NCI-H1048 (cell line): ENCODE results near the gene ACSL5.
A peak's percentile ranks its signal among the peaks of the same experiment; 100 is the strongest.
"Not testable (repeated sequence)": the region's sequence is repeated elsewhere in the genome, so short reads cannot be mapped to it uniquely, and the experiment has no call there.

ENCODE experiments used
- DNase-seq: peaks from one replicate; lab custom pipeline; 2025; lab: John Stamatoyannopoulos, UW

ACSL5 gene

GRCh38 chr10:112461029-112461887, 87.3 kb downstream of the ACSL5 start:
- DNase-seq, result no peak

DNA sequence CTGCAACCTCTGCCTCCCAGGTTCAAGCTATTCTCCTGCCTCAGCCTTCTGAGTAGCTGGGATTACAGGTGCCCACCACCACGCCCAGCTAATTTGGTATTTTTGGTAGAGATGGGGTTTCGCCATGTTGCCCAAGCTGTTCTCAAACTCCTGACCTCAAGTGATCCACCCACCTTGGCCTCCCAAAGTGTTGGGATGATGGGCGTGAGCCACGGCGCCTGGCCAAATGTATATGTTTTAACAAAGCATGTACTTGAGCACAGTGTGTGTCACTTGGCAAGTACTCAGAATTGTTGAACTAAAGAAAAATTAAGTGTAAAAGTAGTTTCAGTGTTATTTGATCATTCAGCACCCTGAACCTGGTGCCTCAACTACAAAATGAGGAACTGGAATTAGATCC, 90.2 kb downstream of the ACSL5 start:
- DNase-seq, result not testable (repeated sequence)

- no peak for DNase-seq
Measured at GRCh38 chr10:112465299-112465883, 91.5 kb downstream of the ACSL5 start.

DNA sequence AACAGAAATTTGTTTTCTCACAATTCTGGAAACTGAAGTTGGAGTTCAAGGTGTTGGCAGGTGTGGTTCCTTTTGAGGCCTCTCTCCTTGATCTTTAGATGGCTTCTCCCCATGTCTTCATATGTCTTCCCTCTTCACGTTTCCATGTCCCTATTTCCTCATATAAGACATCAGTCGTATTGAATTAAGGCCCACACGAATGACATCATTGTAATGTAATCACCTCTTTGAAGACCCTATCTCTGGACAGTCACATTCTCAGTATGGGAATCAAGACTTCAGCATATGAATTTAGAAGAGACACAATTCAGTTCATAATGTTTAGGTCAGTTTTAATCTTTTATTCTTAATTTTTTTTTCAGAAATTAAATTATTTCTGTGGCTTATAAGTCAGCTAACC, 92.9 kb downstream of the ACSL5 start:
- DNase-seq, result no peak

- DNase-seq, result no peak
Measured at GRCh38 chr10:112467541-112468075, 93.7 kb downstream of the ACSL5 start.

DNA sequence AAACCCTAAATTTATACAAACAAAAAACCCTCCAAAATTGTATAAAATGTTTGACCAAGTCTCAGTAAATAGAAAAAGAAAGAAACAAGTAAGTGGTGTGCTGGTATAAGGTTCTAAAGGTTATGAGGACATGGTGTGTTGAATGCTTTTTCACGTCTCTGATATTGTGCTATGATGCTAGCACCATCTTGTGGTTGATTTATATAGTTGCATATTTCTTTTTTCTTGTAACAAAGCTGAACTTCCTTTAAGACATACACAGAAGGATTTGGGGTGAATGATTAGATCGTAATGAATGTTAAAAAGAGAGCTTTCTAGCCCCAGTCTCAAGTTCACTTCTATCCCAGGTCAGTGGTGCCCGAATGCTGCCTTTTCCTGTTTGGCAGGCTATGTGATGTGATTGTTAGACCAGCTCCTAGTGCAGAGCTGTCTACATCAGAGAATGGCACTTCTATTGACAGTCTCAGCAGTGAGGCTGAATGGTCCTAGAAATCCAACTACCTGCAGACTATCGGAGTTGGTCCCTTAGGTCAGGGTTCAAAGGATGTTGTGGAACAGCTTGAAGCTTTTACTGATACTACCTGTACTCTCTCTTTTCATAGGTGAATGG, 98.1 kb downstream of the ACSL5 start:
- no peak for DNase-seq

GRCh38 chr10:112475575-112476218, 101.8 kb downstream of the ACSL5 start:
- DNase-seq, result peak; percentile 37
